ENCODE data around the gene SEC23A.
"Not testable (repeated sequence)": the region's sequence is repeated elsewhere in the genome, so short reads cannot be mapped to it uniquely, and the experiment has no call there.

The SEC23A gene

GRCh38 chr14:39034481-39035296 is 68.3 kb downstream of the SEC23A start:
- in situ Hi-C loops (cut with MboI; ENCODE audit: low sequenced_read_pairs): no loop called here

GRCh38 chr14:39033371-39033770 is 69.7 kb downstream of the SEC23A start:
- in situ Hi-C loops (cut with MboI; ENCODE audit: low sequenced_read_pairs): no loop called here

GRCh38 chr14:39030209-39030608 is 72.8 kb downstream of the SEC23A start:
- in situ Hi-C loops (cut with MboI; ENCODE audit: low sequenced_read_pairs): no loop called here

- in situ Hi-C loops (cut with MboI; ENCODE audit: low sequenced_read_pairs): no loop called here
Measured at GRCh38 chr14:39029789-39030188, 73.2 kb downstream of the SEC23A start.

- in situ Hi-C loops (cut with MboI; ENCODE audit: low sequenced_read_pairs): no loop called here
Measured at GRCh38 chr14:39028620-39029019, 74.4 kb downstream of the SEC23A start.

GRCh38 chr14:39025810-39026627 is 77.0 kb downstream of the SEC23A start:
- in situ Hi-C loops (cut with MboI; ENCODE audit: low sequenced_read_pairs): no loop called here

GRCh38 chr14:39025250-39025809 is 77.7 kb downstream of the SEC23A start:
- in situ Hi-C loops (cut with MboI; ENCODE audit: low sequenced_read_pairs): no loop called here

- in situ Hi-C loops (cut with MboI; ENCODE audit: low sequenced_read_pairs): no loop called here
Measured at GRCh38 chr14:39023939-39024871, 78.8 kb downstream of the SEC23A start.

GRCh38 chr14:39017096-39018016 is 85.7 kb downstream of the SEC23A start:
- in situ Hi-C loops (cut with MboI; ENCODE audit: low sequenced_read_pairs): not testable (repeated sequence)

GRCh38 chr14:39016733-39017095 is 86.3 kb downstream of the SEC23A start:
- in situ Hi-C loops (cut with MboI; ENCODE audit: low sequenced_read_pairs): no loop called here

GRCh38 chr14:39015964-39016577 is 87.0 kb downstream of the SEC23A start:
- in situ Hi-C loops (cut with MboI; ENCODE audit: low sequenced_read_pairs): no loop called here

- in situ Hi-C loops (cut with MboI; ENCODE audit: low sequenced_read_pairs): no loop called here
Measured at GRCh38 chr14:39015360-39015961, 87.6 kb downstream of the SEC23A start.

GRCh38 chr14:39014460-39014859 is 88.6 kb downstream of the SEC23A start:
- in situ Hi-C loops (cut with MboI; ENCODE audit: low sequenced_read_pairs): no loop called here

GRCh38 chr14:39008965-39009364 is 94.1 kb downstream of the SEC23A start:
- in situ Hi-C loops (cut with MboI; ENCODE audit: low sequenced_read_pairs): not testable (repeated sequence)

- in situ Hi-C loops (cut with MboI; ENCODE audit: low sequenced_read_pairs): no loop called here
Measured at GRCh38 chr14:39006721-39007410, 96.2 kb downstream of the SEC23A start.

- in situ Hi-C loops (cut with MboI; ENCODE audit: low sequenced_read_pairs): no loop called here
Measured at GRCh38 chr14:39005044-39005880, 97.8 kb downstream of the SEC23A start.

- in situ Hi-C loops (cut with MboI; ENCODE audit: low sequenced_read_pairs): no loop called here
Measured at GRCh38 chr14:38999949-39000348, 103.1 kb downstream of the SEC23A start.

Measured in HL-60/S4 treated with phorbol 12-myristate 13-acetate at 8.2 ng/mL for 4 days and 3 days (cell line).